Subcutaneous adipose tissue (tissue), 4 donors: Measurements from ENCODE around the gene IL1RAPL1. TPM values are rescaled to one million over a fixed set of nuclear protein-coding genes. Genes with fewer than 3 reads are reported as not detected.

Source experiments
- CTCF ChIP-seq: fragments of 450-650 bp; IDR thresholded peaks from one replicate; pipeline ENCODE4 v1.5.1; 2016; ENCODE audit warnings: low read depth, mild to moderate bottlenecking, control low read depth, antibody characterized with exemption, moderate library complexity
- total RNA-seq, 4 donors: library from RNA; depleted of rRNA; stranded (reverse); fragments of >200 nt; gene quantifications; one replicate each; pipeline ENCODE4 v1.1.0, GENCODE V29; 2016

The IL1RAPL1 gene
- total RNA-seq, 4 donors from 2014 or later = 0.66 TPM; not detected in 3

- TF ChIP-seq CTCF = no peak
These were observed 845.3 kb downstream of the IL1RAPL1 start for GRCh38 chrX:29432534-29432933.

DNA sequence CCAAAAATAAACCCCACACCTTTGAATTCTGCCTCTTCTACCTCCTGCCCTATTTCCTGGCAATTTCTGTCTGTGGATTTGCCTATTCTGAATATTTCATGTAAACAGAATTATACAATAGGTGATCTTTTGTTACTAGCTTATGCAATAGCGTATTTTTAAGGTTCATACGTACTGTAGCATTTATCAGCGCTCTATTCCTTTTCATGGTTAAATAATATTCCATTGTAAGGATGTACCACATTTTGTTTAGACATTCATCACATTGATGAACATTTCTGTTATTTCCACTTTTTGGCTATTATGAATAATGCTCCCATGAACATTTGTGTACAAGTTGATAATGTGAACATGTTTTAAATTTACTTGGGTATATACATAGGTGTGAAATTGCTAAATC lies 847.7 kb downstream of the IL1RAPL1 start:
- no peak for TF ChIP-seq CTCF

DNA sequence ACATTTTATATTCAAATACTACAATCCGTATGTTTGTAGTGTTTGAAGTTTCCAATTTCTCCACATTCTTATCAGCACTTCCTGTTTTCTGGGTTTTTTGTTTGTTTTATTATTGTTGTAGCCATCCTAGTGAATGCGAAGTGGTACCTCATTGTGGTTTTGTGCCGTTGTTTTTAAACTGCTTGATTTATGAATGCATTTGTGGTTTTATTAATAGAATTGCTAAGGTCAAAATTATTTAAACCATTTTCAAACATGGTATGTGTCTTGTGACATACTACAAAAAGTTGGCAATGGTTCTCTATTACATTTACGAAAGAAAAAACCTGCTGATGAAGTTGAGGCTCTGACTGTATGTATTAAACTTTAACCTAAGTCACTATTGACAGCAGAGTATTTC lies 848.1 kb downstream of the IL1RAPL1 start:
- no peak for TF ChIP-seq CTCF

- TF ChIP-seq CTCF = no peak
These were observed 860.6 kb downstream of the IL1RAPL1 start for GRCh38 chrX:29447867-29448266.

DNA sequence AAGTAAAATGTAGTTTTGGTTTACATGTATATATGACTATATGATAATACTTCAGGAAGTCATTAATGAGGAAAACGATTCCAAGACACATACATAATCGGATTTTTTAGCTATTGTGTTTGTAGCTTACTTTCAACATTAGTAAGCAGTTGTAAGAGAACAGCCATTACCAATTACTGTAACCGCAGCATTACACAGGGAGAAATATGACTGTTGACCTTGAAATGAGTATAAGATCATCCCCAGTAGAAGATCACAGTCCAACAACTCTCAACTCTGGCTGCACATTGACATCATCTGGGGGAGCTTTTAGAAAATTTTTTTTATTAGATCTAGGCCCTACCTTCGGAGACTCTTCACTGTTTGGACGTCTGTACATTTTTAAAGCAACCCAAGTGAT lies 866.1 kb downstream of the IL1RAPL1 start:
- no peak for TF ChIP-seq CTCF

DNA sequence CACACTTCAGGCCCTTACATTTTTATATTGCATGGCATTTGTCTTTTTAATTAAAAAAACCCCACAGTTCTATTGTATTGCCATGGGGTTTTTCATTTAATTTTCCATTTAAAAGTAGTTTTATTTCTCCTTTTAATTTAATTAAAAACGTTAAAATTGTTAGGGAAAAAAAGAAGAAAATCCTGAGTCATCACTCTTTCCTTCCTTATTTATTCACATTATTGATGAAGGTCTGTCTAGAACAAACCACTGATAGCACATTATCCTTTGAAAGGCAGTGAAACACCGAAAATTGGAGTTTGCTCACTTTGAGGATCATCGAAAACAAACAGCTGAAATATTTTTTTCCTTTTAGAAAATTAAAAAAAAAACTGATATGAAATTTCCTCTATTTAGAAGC lies 868.5 kb downstream of the IL1RAPL1 start:
- no peak for TF ChIP-seq CTCF

DNA sequence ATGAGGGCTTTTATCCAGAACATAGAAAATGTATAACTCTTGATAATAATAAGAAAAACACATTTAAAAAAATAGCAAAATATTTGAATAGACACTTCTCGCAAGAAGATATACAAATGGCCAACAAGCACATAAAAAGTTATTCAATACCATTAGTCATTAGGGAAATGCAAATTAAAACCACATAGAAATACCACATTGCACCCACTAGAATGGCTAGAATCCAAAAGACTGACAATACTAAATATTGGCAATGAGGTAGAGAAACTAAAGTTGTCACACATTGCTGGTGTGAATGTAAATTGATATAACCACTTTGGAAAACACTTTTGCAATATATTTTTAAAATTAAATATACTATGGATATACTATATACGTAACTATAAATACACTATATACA lies 873.8 kb downstream of the IL1RAPL1 start:
- no peak for TF ChIP-seq CTCF
